Peyer's patch (tissue), 4 donors: Measurements from ENCODE around the gene SLC25A22.

ENCODE experiments used
- POLR2A ChIP-seq, 2 donors: fragments of 450-650 bp; IDR thresholded peaks; one replicate each; pipeline ENCODE4 v1.5.1; 2017; ENCODE audit warnings: antibody characterized with exemption in 2 of 2, mild to moderate bottlenecking in 2 of 2, moderate library complexity in 2 of 2
- TF ChIP-seq, protein P1 (sequence below), 6 experiments: fragments of 450-650 bp in 4 of 6; fragments of 200-600 bp in 2 of 6; sonication (generic) in 1 of 6; IDR thresholded peaks; one replicate each; pipeline ENCODE4 v1.5.1; 2017 to 2019; ENCODE audit warnings: antibody characterized with exemption in 6 of 6, mild to moderate bottlenecking in 3 of 6, moderate library complexity in 1 of 6

DNA sequence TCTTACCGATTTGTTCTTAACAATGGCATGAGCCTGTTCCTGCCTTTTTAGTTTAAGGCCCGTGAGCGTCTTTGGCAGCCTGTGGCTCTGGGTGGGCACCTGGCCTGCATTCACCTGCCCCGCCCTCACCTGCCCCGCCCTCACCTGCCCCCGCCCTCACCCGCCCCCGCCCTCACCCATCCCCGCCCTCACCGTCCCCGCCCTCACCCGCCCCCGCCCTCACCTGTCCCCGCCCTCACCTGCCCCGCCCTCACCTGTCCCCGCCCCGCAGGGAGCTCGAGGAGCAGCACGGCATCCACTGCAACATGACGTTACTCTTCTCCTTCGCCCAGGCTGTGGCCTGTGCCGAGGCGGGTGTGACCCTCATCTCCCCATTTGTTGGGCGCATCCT is 35.0 kb downstream of the SLC25A22 start:
- TF ChIP-seq, protein P1, sequence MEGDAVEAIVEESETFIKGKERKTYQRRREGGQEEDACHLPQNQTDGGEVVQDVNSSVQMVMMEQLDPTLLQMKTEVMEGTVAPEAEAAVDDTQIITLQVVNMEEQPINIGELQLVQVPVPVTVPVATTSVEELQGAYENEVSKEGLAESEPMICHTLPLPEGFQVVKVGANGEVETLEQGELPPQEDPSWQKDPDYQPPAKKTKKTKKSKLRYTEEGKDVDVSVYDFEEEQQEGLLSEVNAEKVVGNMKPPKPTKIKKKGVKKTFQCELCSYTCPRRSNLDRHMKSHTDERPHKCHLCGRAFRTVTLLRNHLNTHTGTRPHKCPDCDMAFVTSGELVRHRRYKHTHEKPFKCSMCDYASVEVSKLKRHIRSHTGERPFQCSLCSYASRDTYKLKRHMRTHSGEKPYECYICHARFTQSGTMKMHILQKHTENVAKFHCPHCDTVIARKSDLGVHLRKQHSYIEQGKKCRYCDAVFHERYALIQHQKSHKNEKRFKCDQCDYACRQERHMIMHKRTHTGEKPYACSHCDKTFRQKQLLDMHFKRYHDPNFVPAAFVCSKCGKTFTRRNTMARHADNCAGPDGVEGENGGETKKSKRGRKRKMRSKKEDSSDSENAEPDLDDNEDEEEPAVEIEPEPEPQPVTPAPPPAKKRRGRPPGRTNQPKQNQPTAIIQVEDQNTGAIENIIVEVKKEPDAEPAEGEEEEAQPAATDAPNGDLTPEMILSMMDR (IDR thresholded peaks at IDR 0.05) = no peak
- no peak for TF ChIP-seq POLR2A (IDR thresholded peaks at IDR 0.05)
